ENCODE measurements around the gene TMED4.

The TMED4 gene

DNA sequence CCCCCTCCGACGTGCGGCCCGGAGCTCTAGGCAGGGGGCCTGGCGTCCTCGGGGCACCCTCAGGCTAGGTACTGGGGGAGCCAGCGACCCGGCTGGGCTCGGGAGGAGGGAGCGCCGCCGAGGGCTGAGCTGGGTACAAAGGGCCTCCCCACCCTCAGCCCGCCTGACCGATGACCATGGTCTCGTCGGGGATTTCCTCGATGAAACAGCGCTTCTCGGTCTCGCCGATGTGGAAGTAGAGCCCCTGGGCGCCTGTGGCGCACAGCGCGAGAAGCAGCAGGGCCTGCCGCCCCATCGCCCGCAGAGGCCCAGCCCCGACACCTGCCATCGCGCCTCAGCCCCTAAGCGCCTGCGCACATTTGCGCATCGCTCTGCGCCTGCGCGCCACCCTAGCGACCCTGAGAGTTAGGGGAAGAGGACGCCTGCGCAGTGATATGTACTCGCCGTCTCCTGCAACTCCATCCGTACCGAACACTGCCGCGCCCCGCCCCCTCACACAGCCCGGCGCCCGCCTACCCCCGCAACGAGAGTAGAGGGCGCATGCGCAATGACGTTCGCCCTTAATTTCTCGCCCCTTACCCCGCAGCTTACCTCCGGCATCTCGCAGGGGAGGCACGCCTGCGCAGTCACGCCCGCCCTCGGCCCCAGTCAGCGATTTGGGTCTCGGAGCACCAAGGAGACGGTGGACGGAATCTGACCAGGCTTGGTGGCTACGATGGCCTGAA lies at the start of gene TMED4:
Gene TMED4 (minus strand): TSS at position 353 of the 725 bp plus-strand sequence. CDS start 25 bp downstream, at position 328.
- peak; percentile 98 for DNase-seq (ENCODE audit: low spot score)

DNA sequence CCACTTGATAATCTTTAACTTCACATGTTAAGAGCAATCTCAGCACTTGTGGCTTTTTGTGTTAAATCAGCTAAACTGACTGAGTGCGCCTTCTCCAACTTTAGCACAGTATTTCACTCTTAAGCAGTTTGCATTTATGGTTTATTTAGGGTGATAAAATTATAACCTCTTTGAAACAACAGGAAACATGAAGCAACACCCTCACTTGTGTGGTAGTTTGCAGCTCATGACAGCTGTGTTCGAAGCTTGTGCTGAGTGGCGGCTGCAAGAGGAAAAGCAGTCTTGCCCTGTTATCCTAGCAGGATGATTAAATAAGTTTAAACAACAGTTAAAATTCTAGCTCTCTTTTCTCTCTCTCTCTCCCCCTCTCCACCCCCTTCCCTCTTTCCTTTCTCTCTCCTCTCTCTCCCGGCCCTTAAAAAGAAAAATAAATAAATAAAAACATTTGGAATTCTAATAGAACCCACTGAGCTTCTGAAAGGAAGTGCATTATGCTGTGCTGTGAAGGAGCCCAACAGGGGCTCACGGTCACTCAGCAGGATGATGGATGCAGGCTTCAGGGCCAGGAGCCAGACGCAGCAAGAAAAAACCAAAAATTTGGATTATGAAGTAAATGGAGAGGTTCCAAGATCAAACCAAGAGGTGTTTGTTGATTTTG lies 49.6 kb upstream of the TMED4 start:
- DNase-seq (ENCODE audit: low spot score), result no peak

DNA sequence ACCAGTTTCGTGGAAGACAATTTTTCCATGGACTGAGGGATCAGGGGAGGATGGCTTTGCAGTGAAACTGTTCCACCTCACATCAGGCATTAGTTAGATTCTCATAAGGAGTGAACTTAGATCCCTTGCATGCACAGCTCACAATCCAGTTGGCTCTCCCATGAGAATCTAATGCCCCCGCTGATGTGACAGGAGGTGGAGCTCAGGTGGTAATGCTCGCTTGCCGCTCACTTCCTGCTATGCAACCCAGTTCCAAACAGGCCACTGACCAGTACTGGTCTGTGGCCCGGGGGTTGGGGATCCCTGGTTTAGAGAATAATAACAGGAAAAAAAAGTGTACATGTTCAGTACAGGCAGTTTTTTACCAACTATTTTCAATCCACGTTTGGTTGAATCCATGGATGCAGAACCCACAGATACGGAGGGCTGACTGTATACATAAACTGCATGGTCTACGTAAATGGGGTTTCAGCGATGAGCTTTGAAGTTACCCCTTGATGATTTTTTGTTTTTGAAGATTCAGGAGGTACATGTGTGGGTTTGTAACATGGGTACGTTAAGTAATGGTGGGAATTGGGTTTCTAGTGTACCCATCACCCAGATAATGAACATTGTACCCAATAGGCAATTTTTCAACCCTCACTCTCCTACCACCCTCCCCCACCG lies 48.9 kb upstream of the TMED4 start:
- DNase-seq (ENCODE audit: low spot score), result no peak

DNA sequence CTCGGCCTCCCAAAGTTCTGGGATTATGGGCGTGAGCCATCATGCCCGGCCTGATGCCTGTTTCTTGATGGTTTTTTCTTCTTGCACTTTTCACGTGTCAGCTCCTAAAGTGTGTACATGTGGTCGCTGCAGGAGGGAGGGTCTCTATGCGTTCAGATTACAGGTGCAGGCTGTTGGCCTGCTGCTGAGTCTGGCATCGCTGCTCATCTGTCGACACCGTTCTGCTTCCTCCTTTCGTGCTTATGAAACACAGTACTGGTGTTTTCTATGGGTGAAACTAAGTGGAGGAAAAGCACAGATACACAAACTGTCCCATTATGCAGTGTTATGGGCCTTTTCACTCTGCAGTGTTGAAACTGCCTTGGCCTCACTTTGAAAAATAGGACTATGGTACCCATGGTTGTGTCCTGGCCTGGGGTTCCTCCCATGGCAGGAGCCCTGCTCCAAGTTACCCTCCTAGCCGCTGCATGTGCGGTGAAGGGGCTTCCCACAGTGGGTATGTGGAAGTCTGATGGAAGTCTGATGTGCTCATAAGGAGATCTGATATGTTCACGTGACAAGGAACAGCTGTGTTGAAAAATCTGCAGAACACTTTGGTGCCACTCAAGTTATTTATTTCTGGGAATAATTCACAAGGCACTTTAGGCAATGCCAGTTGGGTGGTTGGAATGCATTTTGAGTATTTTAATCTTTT lies 47.9 kb upstream of the TMED4 start:
- no peak for DNase-seq (ENCODE audit: low spot score)

DNA sequence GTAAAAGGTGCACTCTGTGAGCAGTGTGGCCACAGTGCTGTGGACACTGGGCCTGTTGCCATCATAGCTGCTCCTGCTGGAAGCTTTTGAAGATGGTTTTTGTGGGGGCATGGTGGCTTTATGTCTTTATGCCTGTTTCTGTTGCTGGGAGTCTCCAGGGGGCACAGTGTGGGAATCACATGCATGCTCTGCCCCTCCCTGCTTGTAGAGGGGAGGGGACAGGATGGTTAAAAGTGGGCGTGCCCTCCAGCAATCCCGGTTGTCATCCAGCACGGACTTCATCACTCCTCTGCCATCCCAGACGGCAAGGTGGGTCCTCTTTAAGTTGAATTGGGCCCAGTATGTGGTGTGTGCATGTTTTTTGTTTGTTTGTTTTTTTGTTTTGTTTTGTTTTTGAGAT lies 44.6 kb upstream of the TMED4 start:
- DNase-seq (ENCODE audit: low spot score), result no peak

DNA sequence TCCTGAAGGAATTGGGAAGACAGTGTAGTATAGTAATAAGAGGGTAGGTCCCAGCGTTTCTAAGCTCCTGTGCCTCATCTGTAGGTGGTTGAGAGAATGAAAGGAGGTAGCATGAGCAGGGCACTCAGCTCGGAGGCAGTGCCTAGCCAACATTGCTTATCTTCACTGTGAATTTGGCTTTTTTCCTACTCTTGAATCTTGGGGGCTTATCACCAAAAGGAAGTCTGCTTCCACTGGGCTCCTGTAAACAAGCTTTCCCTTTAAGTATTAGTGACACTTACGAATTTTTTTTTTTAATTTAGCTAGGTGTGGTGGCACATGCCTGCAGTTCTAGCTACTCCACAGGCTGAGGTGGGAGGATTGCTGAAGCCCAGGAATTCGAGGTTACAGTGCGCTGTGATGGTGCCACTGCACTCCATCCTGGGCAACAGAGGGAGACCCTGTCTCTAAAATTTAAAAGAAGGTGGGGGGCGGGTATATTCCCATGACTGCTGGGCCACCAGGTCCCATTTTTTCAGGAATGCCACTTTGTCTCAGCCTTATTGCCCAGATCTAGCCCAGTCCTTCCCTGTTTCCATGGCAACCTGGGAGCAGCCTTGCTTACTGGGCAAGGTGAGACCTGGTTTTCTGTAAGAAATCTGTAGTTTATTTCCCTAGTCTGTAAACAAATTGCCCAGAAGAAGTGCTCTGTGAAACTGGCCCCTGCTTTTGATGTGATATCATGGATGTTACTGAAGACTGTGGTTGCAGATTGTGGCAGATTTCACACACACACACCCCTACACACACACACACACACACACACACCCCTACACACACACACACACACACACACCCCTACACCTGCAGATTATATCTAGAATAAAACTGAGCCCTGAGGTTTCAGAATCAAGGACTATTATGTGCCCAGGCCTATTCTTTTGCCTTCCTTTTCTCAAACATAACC lies 43.8 kb upstream of the TMED4 start:
- DNase-seq (ENCODE audit: low spot score), result no peak

DNA sequence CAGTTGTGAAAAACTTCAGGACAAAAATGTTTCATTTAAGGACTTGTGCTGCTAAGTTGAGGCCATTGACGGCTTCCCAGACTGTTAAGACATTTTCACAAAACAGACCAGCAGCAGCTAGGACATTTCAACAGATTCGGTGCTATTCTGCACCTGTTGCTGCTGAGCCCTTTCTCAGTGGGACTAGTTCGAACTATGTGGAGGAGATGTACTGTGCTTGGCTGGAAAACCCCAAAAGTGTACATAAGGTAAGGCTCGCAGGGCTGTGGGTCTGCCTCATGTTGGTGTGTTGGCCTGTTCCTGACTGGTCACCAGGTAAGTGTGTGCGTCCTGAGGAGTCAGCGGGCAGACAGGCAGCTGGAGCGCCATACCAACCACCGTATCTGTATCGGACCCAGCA lies 42.3 kb upstream of the TMED4 start:
- DNase-seq (ENCODE audit: low spot score), result no peak

DNA sequence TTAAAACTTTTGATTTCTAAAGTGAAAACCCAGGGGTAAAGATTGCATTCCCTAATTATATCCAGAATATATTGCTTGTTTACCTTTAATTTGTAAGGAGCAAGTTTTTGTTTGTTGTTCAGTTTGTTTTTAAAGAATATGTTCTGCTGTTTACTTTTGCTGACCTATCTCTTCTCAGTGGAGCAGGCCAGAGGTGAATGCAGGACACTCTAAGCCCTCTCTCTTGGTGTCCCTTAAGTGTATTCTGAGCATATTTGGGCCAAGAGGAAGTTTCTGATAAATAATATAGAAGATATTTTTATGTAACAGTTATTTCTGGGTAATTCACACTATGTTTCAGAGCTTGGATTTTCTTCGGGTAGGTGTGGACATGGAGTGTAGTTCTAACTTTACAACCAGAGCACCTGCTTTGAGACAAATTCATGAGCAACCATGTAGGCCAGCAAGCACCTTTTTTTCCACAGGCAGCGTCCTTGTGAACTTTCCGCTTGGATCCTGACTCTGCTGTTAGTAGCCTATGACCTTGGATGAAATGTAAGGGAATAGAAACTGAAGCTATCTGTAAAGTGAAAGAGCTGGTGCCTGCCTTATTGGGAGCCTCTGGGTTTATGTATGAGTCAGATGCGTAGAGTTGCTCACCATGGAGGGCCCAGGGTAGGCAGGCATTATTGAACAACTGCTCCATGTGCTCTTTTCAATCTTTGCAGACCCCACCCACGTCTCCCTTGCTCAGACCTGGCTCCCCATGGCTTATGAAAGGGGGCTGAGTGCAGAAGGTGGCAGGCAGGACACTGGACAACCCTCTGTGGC lies 40.5 kb upstream of the TMED4 start:
- no peak for DNase-seq (ENCODE audit: low spot score)

DNA sequence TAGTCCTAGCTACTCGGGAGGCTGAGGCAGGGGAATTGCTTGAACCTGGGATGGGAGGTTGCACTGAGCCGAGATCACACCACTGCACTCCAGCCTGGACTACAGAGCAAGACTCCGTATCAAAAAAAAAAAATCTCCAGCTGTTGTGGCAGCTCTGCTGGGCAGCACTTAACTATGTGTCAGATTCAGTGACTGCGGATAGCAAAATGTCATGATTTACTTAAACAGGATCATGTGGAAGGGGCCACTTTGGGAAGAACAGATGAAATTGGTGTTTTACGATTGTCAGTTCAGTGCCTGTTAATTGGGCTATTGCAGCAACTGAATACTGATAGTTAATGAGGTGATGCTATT lies 39.7 kb upstream of the TMED4 start:
- DNase-seq (ENCODE audit: low spot score), result no peak

DNA sequence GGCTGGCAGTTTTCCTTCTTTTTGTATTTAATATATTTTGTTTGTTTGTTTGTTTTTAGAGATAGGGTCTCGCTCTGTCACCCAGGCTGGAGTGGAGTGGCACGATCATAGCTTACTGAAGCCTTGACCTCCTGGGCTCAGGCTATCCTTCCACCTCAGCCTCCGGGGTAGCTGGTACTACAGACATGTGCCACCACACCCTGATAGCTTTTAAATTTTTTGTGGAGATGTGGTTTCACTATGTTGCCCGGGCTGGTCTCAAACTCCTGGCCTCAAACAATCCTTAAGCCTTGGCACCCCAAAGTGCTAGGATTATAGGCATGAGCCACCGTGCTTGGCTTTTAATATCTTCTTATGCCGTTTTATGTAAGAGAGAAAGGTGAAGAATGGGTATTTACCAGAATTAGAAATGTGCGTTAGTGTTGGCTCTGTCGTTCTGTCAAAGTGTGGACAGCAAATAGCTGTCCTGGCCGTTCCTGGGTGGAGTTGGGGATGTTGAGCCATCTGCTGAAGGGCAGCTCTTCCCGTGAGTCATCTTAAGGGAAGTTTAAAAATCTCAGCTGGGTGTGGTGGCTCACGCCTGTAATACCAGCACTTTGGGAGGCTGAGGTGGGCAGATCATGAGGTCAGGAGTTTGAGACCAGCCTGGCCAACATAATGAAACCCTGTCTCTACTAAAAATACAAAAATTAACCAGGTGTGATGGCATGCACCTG lies 39.2 kb upstream of the TMED4 start:
- no peak for DNase-seq (ENCODE audit: low spot score)

DNA sequence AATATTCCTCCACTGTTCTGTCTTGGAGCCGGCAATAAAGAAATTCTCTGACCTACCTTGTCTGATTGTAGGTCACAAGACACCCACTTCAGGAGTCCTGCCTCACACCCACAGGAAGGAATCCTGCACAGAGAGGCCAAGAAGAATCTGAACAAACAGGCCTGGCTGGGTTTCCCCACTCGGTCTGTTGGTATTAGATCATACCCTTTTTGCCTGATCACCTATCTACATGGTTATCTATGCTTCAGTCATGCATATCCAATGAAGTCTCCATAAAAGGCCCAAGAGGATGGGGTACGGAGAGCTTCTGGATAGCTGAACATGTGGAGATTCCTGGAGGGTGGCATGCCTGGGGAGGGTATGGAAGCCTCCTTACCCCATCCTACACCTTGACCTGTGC lies 36.7 kb upstream of the TMED4 start:
- no peak for DNase-seq (ENCODE audit: low spot score)

DNA sequence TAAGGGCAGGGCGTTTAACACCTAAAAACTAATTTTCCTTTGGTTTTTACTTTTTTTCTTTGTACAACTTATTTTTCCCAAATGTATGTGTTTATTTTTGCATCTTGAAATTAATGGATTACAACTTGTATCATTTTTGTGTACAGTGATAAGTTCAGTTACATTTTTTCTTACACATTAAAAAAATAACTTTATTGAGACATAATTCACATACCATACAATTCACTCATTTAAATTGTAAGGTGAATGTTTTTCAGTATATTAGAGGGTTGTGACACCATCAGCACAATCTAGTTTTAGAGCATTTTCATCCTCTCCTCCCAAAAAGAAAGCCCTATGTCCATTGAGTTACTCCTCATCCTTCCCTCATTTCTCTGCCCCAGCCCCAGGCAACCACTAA lies 36.0 kb upstream of the TMED4 start:
- DNase-seq (ENCODE audit: low spot score), result no peak

DNA sequence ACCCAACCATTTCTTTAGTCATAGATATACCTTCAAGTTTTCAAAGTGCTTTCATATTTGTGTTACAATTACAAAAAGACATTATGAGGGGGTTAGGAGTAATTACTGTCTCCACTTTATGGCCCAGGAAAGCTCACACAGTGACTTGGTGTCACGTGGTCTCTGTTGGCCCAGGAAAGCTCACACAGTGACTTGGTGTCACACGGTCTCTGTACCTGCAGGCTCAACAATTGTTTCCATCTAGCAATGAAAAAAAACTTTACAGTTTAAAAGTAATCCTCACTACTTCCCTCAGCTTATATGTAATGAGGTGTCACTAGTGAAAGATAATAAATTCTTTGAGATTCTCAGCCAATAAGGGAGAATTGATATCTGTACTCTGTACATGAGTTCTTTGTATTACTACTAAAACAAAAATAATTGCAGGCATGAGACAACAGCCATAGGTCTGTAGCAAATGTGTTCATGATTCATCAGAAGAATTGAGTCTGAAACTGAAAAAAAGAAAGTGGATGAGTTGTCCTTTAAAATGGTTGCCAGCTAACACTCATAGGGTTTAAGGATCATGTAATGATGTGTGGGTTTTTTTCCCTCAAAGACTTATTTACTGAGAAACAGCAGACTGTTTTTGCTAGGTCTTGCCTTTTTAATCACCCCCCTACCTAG lies 35.3 kb upstream of the TMED4 start:
- no peak for DNase-seq (ENCODE audit: low spot score)

DNA sequence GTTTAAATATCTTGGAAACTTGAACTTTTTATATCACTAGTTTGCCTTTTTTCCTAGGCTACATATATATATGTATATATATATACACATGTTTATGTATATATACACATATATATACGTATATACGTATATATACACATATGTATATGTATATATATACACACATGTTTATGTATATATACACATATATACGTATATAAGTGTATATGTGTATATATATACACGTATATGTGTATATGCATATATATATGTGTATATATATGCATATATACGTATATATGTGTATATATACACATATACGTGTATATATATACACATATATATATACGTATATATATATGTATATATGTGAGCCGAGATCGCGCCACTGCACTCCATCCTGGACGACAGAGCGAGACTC lies 34.5 kb upstream of the TMED4 start:
- DNase-seq (ENCODE audit: low spot score), result no peak

DNA sequence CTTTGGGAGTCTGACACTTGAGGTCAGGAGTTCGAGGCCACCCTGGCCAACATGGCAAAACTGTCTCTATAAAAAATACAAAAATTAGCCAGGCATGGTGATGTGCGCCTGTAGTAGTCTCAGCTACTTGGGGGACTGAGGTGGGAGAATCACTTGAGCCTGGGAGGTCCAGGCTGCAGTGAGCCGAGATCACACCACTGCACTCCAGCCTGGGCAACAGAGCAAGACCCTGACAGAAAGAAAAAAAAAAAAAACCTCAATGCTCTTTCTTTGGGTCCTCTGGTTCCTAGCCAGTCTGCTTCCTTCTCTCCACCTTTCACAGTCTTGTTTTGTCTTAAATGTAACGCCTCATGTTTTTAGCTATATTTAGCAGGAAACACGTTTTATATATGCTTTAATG lies 33.8 kb upstream of the TMED4 start:
- no peak for DNase-seq (ENCODE audit: low spot score)

DNA sequence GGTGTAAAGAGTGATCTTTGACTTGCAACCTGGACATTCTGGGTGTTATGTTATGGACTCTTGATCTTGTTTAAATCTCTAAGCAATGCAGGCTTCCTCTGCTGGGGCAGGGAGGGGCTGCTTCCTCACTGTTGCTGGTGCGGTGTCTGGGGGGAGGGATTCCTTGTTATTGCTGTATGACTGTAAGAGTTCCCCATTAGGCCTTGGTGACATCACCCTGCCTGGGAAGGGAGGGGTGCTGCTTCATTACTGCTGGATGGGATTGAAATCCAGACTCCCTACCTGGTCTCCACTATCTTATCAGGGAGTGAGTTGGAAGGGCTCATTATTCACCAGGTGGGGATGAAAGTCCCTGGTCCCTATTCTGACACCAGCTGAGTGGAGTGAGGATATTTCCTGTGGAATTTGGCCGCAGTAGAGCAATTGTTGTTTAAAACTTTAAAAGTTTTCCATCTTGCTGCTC lies 33.1 kb upstream of the TMED4 start:
- no peak for DNase-seq (ENCODE audit: low spot score)

DNA sequence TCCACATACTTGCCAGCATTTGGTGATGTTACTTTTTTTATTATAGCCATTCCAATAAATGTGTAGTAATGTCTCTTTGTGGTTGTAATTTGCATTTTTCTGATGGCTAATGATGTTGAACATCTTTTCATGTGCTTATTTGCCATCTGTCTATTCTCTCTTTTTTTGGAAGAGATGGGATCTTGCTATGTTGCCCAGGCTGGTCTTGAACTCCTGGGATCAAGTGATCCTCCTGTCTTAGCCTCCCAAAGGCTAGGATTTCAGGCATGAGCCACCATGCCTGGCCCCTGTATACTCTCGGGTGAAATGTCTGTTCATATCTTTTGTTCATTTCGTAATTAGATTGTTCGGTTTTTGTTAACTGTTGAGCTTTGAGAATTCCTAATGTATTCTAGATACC lies 27.8 kb upstream of the TMED4 start:
- DNase-seq (ENCODE audit: low spot score), result no peak

DNA sequence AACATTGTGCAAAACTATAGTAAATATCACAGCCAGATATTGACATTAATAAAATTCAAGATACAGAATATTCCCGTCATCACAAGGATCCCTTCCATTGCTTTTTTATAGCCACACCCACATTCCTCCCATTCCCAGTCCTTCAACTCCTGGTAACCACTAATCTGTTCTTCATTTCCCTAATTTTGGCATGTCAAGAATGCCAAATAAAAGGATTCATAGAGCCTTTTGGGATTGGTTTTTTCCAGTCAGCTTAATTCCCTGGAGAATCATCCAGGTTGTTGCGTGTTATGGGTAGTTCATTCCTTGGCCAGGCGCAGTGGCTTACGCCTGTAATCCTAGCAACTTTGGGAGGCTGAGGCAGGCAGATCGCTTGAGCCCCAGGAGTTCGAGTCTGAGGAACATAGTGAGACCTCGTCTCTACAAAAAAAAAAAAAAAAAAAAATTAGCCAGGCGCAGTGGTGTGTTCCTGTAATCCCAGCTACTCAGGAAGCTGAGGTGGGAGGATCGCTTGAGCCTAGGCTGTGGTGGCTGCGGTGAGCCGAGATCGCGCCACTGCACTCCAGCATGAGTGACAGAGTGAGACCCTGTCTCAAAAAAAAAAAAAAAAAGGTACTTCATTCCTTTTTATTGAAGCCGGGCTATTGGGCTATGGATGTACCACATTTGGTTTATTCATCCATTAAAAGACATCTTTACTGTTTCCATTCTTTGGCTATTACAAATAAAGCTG lies 27.1 kb upstream of the TMED4 start:
- DNase-seq (ENCODE audit: low spot score), result no peak

Data from HuH-7.5 (cell line).